GM23338 (cell line): Measurements from ENCODE around the gene MTHFD1L. TPM values are rescaled to one million over a fixed set of nuclear protein-coding genes. Genes with fewer than 3 reads are reported as not detected.

Experiments
- ATAC-seq: fragments of 200-7000 bp; cut with Tn5 transposase; 3 replicates; pipeline ENCODE4 v1.9.1; 2020
- DNase-seq: peaks from one replicate; pipeline ENCODE4 v3.0.0-alpha.2; 2015; ENCODE audit warnings: low spot score
- H2AFZ ChIP-seq: fragments of 200-600 bp; sonication (generic); 2 replicates; pipeline ENCODE4 v1.8.0; 2016; ENCODE audit warnings: antibody characterized with exemption, mild to moderate bottlenecking, moderate library complexity
- H3F3A ChIP-seq: fragments of 200-600 bp; sonication (generic); replicated peaks from 2 replicates; pipeline ENCODE4 v1.8.0; 2017; ENCODE audit warnings: antibody characterized with exemption, mixed run types, low read depth
- H3K27ac ChIP-seq: fragments of 200-600 bp; sonication (generic); 2 replicates; pipeline ENCODE4 v1.6.1; 2016; ENCODE audit warnings: low read depth
- H3K27me3 ChIP-seq: fragments of 200-600 bp; sonication (generic); 2 replicates; pipeline ENCODE4 v1.8.0; 2016; ENCODE audit warnings: mild to moderate bottlenecking, mixed run types, moderate library complexity; ENCODE audit not compliant: insufficient read depth
- H3K36me3 ChIP-seq: fragments of 200-600 bp; sonication (generic); 2 replicates; pipeline ENCODE4 v1.8.0; 2016; ENCODE audit warnings: mild to moderate bottlenecking; ENCODE audit not compliant: insufficient read depth
- H3K4me1 ChIP-seq: fragments of 200-600 bp; sonication (generic); 2 replicates; pipeline ENCODE4 v1.8.0; 2016; ENCODE audit warnings: mild to moderate bottlenecking, moderate library complexity; ENCODE audit not compliant: insufficient read depth
- H3K4me2 ChIP-seq: fragments of 200-600 bp; sonication (generic); 2 replicates; pipeline ENCODE4 v1.7.1; 2017; ENCODE audit warnings: mixed run types
- H3K4me3 ChIP-seq: fragments of 200-600 bp; sonication (generic); 2 replicates; pipeline ENCODE4 v1.6.1; 2016; ENCODE audit warnings: mixed run types
- H3K79me2 ChIP-seq: fragments of 200-600 bp; sonication (generic); replicated peaks from 2 replicates; pipeline ENCODE4 v1.8.0; 2017; ENCODE audit warnings: mild to moderate bottlenecking; ENCODE audit not compliant: insufficient read depth
- H3K9me2 ChIP-seq: fragments of 200-600 bp; sonication (generic); 2 replicates; pipeline ENCODE4 v1.8.0; 2017; ENCODE audit not compliant: insufficient read depth
- H4K20me1 ChIP-seq: fragments of 200-600 bp; sonication (generic); replicated peaks from 2 replicates; pipeline ENCODE4 v1.8.0; 2017; ENCODE audit warnings: mild to moderate bottlenecking; ENCODE audit not compliant: insufficient read depth
- H3K27ac Mint-ChIP-seq: 2 replicates; pipeline ENCODE4 v1.8.0; 2020; ENCODE audit warnings: inconsistent platforms, mild to moderate bottlenecking, moderate library complexity, mixed read lengths
- H3K27me3 Mint-ChIP-seq: 3 replicates; pipeline ENCODE4 v1.8.0; 2022; ENCODE audit warnings: low read depth, mild to moderate bottlenecking, moderate library complexity, mixed read lengths, inconsistent platforms; ENCODE audit not compliant: insufficient read depth, poor library complexity
- H3K36me3 Mint-ChIP-seq: 3 replicates; pipeline ENCODE4 v1.8.0; 2021; ENCODE audit warnings: low read depth, mild to moderate bottlenecking, inconsistent platforms, moderate library complexity, mixed read lengths
- H3K4me1 Mint-ChIP-seq: 3 replicates; pipeline ENCODE4 v1.8.0; 2020; ENCODE audit warnings: mild to moderate bottlenecking, inconsistent platforms, mixed read lengths
- H3K4me3 Mint-ChIP-seq: 3 replicates; pipeline ENCODE4 v1.8.0; 2021; ENCODE audit warnings: moderate library complexity, mild to moderate bottlenecking, inconsistent platforms, mixed read lengths
- H3K9me3 Mint-ChIP-seq: 3 replicates; pipeline ENCODE4 v1.8.0; 2020; ENCODE audit warnings: moderate library complexity, mild to moderate bottlenecking, inconsistent platforms, mixed read lengths
- CREB1 ChIP-seq: fragments of 250-450 bp; sonication (Bioruptor Pico); IDR thresholded peaks from 2 replicates; pipeline ENCODE4 v1.5.0; 2020; ENCODE audit warnings: low read depth, mild to moderate bottlenecking, moderate library complexity
- CTCF ChIP-seq, 2 experiments: fragments of 200-600 bp in 1 of 2; sonication (generic) in 1 of 2; conservative IDR thresholded peaks; 2 replicates each; pipeline versions ENCODE4 v1.5.1 to v1.6.1; 2016 to 2017; ENCODE audit warnings: antibody characterized with exemption in 2 of 2, low read depth in 2 of 2, mild to moderate bottlenecking in 2 of 2, moderate library complexity in 1 of 2
- ETS1 ChIP-seq: IDR thresholded peaks from 2 replicates; pipeline ENCODE4 v1.6.1; 2016; ENCODE audit warnings: antibody characterized with exemption
- EZH2 ChIP-seq: fragments of 200-600 bp; sonication (generic); IDR thresholded peaks from one replicate; pipeline ENCODE4 v1.8.0; 2017; ENCODE audit warnings: antibody characterized with exemption, mild to moderate bottlenecking, low read depth; ENCODE audit not compliant: unreplicated experiment
- EZH2phosphoT487 ChIP-seq: fragments of 200-600 bp; sonication (generic); IDR thresholded peaks from one replicate; pipeline ENCODE4 v1.8.1; 2018; ENCODE audit warnings: antibody characterized with exemption; ENCODE audit not compliant: unreplicated experiment
- JUNB ChIP-seq: IDR thresholded peaks from one replicate; pipeline ENCODE4 v1.6.1; 2016; ENCODE audit warnings: antibody characterized with exemption; ENCODE audit not compliant: unreplicated experiment
- NANOG ChIP-seq: IDR thresholded peaks from 2 replicates; pipeline ENCODE4 v1.6.1; 2016; ENCODE audit warnings: antibody characterized with exemption, borderline replicate concordance
- POLR2AphosphoS5 ChIP-seq: IDR thresholded peaks from 2 replicates; pipeline ENCODE4 v1.6.1; 2016; ENCODE audit warnings: antibody characterized with exemption, low read depth
- REST ChIP-seq: IDR thresholded peaks from one replicate; pipeline ENCODE4 v1.6.1; 2018; ENCODE audit warnings: antibody characterized with exemption; ENCODE audit not compliant: unreplicated experiment
- STAT1 ChIP-seq: IDR thresholded peaks from one replicate; pipeline ENCODE4 v1.6.1; 2016; ENCODE audit warnings: antibody characterized with exemption; ENCODE audit not compliant: unreplicated experiment
- ZNF114 ChIP-seq: fragments of 250-450 bp; sonication (Bioruptor Pico); IDR thresholded peaks from 2 replicates; pipeline ENCODE4 v1.5.0; 2020; ENCODE audit warnings: mild to moderate bottlenecking, moderate library complexity
- ZNF331 ChIP-seq: fragments of 250-450 bp; sonication (Bioruptor Pico); IDR thresholded peaks from 2 replicates; pipeline ENCODE4 v1.5.0; 2020; ENCODE audit warnings: low read depth, mild to moderate bottlenecking, moderate library complexity
- ZNF462 ChIP-seq: fragments of 250-450 bp; sonication (Bioruptor Pico); IDR thresholded peaks from 2 replicates; pipeline ENCODE4 v1.5.0; 2020; ENCODE audit warnings: mild to moderate bottlenecking, moderate library complexity
- polyA plus RNA-seq: library from polyadenylated mRNA; unstranded; fragments of >200 nt; fragmentation: Nextera tagmentation; extraction: Ambion mirVana; gene quantifications from 2 replicates; pipeline ENCODE4 v1.2.1, GENCODE V29; 2016
- total RNA-seq: library from RNA; depleted of rRNA; stranded (reverse); fragments of >200 nt; shearing (Covaris generic); gene quantifications from 2 replicates; pipeline ENCODE4 v1.2.3, GENCODE V29; 2014

The MTHFD1L gene
- total and polyA plus RNA-seq, 2 experiments from 2014 or later: 53.2 to 66.8 TPM

- no peaks in the 10 kb centered on the region for H3K4me1 Mint-ChIP-seq
- H3K4me2 ChIP-seq: no peak overlapping the region
- no peaks in the 10 kb centered on the region for H3K4me1 ChIP-seq
Measured at GRCh38 chr6:151063352-151063751, 197.8 kb downstream of the MTHFD1L start.

More at GRCh38 chr6:151063352-151063751, 197.8 kb downstream of the MTHFD1L start:
- no peak overlapping the region for H3K4me3 ChIP-seq
- H3K36me3 Mint-ChIP-seq: peaks cover 12% of the 10 kb centered on the region
- H3K36me3 ChIP-seq: no peaks in the 10 kb centered on the region
- no peaks in the 10 kb centered on the region for H4K20me1 ChIP-seq
- H3K9me2 ChIP-seq: no peaks in the 10 kb centered on the region; the same call in 1 of the 2 replicates
- no peaks in the 10 kb centered on the region for H3K27me3 ChIP-seq
- DNase-seq: no peak
- ATAC-seq: no peak
- no peak overlapping the region for H3K27ac ChIP-seq
- no peak overlapping the region for H2AFZ ChIP-seq
- no peaks in the 10 kb centered on the region; the same call in 2 of the 3 replicates for H3K9me3 Mint-ChIP-seq
- H3K79me2 ChIP-seq: no peaks in the 10 kb centered on the region
- H3K4me3 Mint-ChIP-seq: no peak overlapping the region
- H3K27ac Mint-ChIP-seq: no peak overlapping the region
- peaks cover 7% of the 10 kb centered on the region for H3K27me3 Mint-ChIP-seq
- TF ChIP-seq ZNF462 (CRISPR knock-in tag) (no peak), NANOG (no peak), REST (no peak), JUNB (no peak), STAT1 (no peak), EZH2 (no peak), POLR2AphosphoS5 (no peak), EZH2phosphoT487 (no peak), ZNF331 (no peak), ETS1 (no peak), CTCF (conservative IDR thresholded peaks at IDR 0.05; ENCODE audit: low read depth in 2 of 2) (no peak), ZNF114 (CRISPR knock-in tag) (no peak), CREB1 (CRISPR knock-in tag) (no peak)
- no peaks in the 10 kb centered on the region for H3F3A ChIP-seq
